NB4 (cell line): ENCODE data around the gene AGAP1.

Experiments used
- DNase-seq: peaks from one replicate; pipeline ENCODE4 v3.0.0; 2010; ENCODE audit warnings: low read depth
- H3K4me3 ChIP-seq: one replicate; pipeline ENCODE4 v1.5.1; 2011; ENCODE audit warnings: mild to moderate bottlenecking, low read depth, low read length, moderate library complexity
- CTCF ChIP-seq: IDR thresholded peaks from one replicate; pipeline ENCODE4 v1.5.1; 2012; ENCODE audit warnings: low read depth, low read length
- MYC ChIP-seq: IDR thresholded peaks from 2 replicates; pipeline ENCODE4 v1.6.1; 2011; ENCODE audit warnings: low read depth, low read length
- POLR2A ChIP-seq: IDR thresholded peaks from 2 replicates; pipeline ENCODE4 v1.6.1; 2011; ENCODE audit warnings: mild to moderate bottlenecking; ENCODE audit not compliant: insufficient read length; ENCODE audit errors: extremely low read depth
- TF ChIP-seq, protein P1 (sequence below): IDR thresholded peaks from 2 replicates; pipeline ENCODE4 v1.6.1; 2011; ENCODE audit warnings: low read depth, low read length

The AGAP1 gene

GRCh38 chr2:235668782-235669181, 174.9 kb downstream of the AGAP1 start:
- no peak overlapping the region for H3K4me3 ChIP-seq
- TF ChIP-seq POLR2A, result no peak
- no peak for TF ChIP-seq MYC
- TF ChIP-seq, protein P1, sequence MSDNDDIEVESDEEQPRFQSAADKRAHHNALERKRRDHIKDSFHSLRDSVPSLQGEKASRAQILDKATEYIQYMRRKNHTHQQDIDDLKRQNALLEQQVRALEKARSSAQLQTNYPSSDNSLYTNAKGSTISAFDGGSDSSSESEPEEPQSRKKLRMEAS, result no peak
- TF ChIP-seq CTCF, result no peak
- DNase-seq, result no peak

DNA sequence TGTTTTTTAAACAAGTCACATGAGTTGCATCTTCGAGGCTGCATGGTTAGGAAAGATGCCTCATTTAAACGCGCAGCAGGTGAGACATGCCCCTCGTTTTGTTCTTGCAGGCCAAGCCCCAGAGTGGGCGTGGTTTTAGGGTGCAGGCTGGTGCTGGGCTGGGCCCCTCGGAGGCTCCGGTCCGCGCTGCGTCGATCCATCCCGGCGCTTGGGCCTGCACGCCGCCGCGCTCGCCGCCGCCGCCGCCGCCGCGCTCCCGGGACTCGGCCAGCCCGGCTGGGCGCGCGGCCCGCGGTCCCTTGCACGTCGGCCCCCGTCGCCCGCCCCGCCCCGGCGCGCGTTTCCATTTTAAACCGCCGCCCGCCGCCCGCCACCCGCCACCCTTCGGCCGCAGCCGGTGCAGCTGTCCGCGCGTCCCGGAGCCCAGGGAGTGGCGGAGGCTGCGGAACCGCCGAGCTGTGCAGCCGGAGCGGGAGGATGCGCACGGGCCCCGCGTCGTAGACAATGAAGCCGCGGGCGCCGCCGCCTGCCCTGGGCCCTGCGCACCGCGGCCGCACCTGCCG, 175.5 kb downstream of the AGAP1 start:
- TF ChIP-seq, protein P1, result no peak
- TF ChIP-seq POLR2A (no peak), CTCF (no peak), MYC (no peak)
- DNase-seq, result no peak
- H3K4me3 ChIP-seq, result no peak overlapping the region

GRCh38 chr2:235669983-235670962, 176.4 kb downstream of the AGAP1 start:
- TF ChIP-seq, protein P1, result no peak
- TF ChIP-seq POLR2A (no peak), CTCF (no peak), MYC (no peak)
- no peak for DNase-seq
- H3K4me3 ChIP-seq, result no peak overlapping the region

DNA sequence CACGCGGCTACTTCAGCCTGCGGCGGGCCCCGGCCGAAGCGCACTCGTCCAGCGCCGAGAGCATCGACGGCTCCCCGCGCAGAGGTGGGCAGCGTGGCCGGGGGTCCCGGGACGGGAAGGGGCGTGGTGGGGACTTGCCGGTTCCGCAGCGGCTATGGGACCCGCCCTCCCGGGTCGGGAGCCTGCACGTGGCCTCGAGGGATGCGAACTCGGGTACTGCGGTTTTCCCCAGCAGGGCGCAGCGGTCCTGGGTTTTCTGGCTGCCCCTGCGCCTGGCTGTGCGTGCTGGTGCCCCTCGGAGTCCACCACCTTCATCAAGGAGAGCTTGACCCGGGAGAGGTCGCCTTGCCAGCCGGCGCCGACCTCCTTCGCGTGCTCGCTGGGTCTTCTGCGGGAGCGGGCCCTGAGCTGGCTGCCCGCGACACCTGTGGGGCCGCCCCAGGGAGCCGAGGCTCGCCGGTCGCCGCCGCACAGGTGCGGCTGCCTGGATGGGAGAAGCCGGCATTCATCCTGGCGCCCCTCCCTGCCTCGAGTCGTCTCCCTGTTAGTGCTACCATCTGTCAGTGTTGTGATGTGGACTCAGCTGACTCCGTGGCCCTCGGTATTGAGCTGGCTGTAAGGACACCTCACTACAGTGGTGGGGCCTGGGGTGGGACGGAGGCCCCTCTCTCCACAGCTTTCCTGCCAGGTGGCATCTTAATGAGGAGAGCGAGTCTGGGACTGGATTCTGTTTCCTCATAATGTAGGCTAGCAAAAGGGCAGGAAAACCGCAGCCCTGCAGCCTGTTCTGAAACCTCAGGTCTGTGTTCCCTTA, 177.3 kb downstream of the AGAP1 start:
- H3K4me3 ChIP-seq, result no peak overlapping the region
- TF ChIP-seq, protein P1, result no peak
- no peak for TF ChIP-seq MYC
- no peak for TF ChIP-seq CTCF
- no peak for TF ChIP-seq POLR2A
- DNase-seq, result no peak

DNA sequence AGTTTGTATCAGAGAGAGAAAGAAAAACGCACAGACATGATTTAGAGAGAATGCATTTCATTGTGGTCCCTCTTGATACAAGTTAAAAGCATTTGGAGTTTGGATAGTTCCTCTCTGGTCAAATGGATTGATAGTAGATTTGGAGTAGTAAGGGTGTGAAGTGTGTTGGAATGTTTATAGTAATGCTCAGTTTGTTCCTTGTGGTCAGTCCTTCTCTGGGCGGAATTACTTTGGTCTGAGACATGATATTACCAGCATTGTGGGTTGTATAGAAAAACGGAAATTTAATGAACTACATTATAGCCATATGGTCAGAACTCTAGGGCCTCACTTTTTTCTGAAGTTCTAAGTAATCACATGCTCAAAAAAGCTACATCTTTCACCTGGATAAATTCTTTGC, 178.9 kb downstream of the AGAP1 start:
- DNase-seq, result no peak
- TF ChIP-seq CTCF (no peak), MYC (no peak), POLR2A (no peak)
- TF ChIP-seq, protein P1, result no peak

More for the DNA sequence above, 178.9 kb downstream of the AGAP1 start:
- no peak overlapping the region for H3K4me3 ChIP-seq
